GM21515 (cell line): ENCODE results near the gene ALG10B.
A peak's percentile ranks its signal among the peaks of the same experiment; 100 is the strongest.
"Not testable (repeated sequence)": the region's sequence is repeated elsewhere in the genome, so short reads cannot be mapped to it uniquely, and the experiment has no call there.

Experiments used
- ATAC-seq: cut with Tn5 transposase; IDR thresholded peaks from one replicate; pipeline ENCODE4 v1.9.1; 2021; ENCODE audit not compliant: unreplicated experiment

The ALG10B gene

DNA sequence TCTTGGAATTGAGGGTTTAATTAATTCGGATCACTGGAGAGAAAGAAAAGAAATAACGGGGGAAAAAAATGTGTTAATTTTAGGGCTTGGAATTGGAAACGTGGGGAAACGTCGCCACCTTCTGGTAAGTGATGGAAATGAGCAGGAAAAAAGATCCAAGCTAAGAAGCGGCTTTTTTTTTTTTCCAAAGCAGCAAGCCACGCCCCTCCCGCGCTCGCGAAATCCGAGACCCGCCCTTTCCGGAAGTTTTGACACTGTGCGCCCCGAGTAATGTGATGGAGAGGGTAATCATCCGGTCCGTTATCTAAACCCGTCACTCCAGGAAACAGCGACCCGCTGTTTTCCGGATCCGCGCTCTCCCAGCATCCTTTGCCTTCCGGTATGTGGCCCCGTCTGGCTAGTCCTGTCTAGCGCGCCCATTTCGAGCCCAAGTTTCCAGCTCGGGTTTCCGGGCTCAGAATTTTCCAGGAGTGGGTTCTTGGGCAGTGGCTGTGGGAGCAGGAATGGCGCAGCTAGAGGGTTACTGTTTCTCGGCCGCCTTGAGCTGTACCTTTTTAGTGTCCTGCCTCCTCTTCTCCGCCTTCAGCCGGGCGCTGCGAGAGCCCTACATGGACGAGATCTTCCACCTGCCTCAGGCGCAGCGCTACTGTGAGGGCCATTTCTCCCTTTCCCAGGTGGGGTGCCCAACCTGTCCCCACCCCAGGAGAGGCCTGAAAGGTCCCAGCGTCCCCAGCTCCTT, at the start of gene ALG10B:
Gene ALG10B, plus strand, starts transcription at position 384 of the 739 bp plus-strand sequence. Its CDS starts 120 bp downstream, at position 504.
- ATAC-seq, result peak; percentile 100

- no peak for ATAC-seq
Measured at GRCh38 chr12:38268612-38269011, 48.0 kb upstream of the ALG10B start.

GRCh38 chr12:38269897-38270296, 46.7 kb upstream of the ALG10B start:
- ATAC-seq, result no peak

DNA sequence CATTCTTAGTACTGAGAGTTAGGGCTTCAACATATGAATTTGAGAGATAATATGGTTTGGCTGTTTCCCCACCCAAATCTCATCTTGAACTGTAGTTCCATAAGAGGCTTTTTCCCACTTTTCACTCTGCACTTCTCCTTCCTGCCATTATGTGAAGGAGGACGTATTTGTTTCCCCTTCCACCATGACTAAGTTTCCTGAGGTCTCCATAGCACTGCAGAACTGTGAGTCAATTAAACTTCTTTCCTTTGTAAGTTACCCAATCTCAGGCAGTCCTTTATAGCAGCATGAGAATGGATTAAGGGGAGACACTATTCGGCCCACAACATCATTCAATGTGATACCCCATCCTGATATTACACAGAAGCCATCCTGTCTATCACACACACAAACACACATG, 36.8 kb upstream of the ALG10B start:
- no peak for ATAC-seq

DNA sequence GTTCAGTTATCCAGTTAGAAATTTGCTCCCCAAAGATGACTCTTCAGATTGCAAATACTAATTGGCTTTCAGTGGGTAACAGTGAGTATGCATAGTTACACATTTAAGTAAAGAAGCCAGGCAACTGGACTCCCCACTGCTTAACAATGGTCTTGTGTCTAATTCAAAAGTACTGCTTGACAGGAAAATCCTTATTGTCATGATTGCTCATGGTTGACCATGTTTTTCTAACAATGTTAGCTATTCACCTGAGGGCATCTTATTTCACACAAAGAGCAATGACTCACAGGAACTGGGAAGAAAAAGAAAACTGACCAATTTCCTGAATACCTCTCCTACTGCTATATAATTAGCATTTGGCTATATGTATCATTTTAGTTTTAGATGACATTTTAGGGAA, 33.7 kb upstream of the ALG10B start:
- no peak for ATAC-seq

DNA sequence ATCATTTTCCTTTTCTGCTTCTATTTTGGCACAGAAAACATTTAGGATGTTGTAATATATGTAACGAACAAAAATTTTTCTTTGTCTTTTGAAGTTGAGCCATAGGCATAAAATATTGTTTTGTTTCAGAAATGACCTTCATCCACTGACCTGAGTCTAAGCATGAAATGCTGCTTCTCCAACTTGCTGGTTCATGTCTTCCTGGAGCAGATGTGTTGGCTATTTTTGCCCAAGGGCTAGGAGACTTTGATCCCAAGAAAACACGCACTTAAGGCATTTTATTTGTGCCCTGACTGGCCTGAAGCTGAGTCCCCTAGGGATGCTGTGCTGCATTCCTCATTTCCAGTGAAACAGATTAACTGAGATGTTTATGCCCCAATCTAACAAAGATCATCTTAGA, 27.2 kb upstream of the ALG10B start:
- ATAC-seq, result no peak

DNA sequence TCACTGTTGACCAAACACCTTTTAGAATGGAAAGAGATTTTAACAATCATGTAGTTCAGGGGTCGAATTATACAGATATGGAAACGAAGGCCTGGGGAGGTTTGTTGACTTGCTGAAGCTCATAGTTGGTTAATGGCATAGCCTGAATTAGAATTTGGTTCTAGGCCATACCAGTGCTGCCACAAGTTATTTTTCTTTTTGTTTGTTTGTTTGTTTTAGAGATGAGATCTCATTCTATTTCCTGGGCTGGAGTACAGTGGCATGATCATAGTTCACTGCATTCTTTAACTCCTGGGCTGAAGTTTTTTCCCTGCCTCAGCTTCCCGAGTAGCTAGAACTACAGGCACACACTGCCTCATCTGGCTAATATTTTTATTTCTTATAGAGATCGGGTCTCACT, 25.4 kb upstream of the ALG10B start:
- ATAC-seq, result no peak

GRCh38 chr12:38302972-38303371, 13.6 kb upstream of the ALG10B start:
- not testable (repeated sequence) for ATAC-seq

DNA sequence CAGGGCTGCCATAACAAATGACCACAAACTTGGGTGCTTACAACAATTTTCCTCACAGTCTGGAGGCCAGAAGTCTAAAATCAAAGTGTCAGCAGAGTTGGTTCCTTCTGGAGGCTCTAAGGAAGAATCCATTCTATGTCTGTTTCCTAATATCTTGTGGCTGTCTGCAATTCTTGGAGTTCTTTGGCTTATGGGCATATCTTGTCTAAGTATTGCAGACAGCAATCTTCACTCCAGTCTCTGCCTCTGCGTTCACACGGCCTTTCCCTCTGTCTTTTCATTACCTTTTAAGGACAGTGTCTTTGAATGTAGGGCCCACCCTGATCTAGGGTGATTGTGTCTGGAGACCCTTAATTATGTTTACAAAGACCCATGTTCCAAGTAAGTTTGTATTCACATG, 5.4 kb downstream of the ALG10B start:
- ATAC-seq, result not testable (repeated sequence)

DNA sequence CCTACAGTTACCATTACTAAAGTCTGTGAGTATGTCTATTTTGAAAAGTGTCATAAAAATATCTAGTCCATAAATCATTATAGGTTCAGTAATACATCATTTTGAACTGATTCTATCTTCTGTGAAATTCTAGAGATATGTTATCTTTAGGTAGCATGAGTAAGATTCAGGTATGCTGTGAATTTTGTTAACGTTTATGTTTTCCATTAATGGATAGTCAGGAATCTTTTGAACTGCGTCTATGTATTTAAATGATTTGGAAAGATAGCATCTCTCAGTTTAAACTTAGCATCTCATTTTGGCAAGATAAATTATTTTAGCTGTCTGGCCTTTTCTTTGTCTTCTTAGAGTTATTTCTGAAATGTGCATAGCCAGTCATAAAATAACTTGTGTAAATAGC, 8.3 kb downstream of the ALG10B start:
- no peak for ATAC-seq

DNA sequence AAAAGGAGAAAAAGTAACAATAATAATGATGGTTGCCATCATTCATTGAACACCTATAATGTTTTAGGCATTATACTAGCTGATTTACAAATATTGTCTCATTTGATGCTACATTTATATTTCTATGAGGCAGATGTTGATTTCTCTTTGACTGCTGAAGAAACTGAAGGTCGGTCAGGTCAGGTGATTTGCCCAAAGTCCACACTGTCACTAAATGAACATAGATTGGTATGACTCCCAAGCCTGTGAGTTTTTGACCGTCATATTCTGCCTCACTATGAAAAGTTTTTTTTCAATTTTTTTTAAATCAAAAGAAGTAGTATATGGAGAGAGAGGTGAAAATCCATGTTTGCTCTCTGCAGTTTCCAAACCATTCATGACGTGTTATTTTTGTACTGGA, 10.8 kb downstream of the ALG10B start:
- no peak for ATAC-seq

DNA sequence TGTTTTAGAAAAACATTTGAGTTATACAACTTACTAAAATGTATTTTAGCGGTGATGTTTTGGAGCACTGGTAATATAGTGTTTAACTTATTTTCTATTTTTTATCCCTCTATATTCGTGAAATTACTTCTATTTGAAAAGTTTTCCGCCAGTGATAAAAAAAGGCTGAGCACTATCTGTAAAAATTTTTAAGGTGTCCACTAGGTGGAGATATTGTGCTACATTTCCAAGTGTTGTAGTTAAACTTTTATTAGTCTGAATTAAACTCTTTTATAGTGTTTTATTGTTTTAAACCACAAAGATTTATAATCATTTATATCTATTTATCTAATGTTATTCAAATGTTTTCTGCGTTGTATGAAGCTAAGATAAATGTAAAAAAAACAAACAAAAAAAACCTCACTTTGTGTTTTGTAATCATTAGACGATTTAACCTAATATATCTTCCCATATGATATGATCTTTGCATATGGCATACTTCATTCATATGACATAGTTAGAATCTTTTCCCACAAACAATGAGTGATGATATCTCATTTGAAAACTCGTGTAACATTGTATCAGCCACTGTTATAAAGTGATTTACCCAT, 11.8 kb downstream of the ALG10B start:
- no peak for ATAC-seq

- not testable (repeated sequence) for ATAC-seq
Measured at GRCh38 chr12:38330414-38330813, 13.8 kb downstream of the ALG10B start.

DNA sequence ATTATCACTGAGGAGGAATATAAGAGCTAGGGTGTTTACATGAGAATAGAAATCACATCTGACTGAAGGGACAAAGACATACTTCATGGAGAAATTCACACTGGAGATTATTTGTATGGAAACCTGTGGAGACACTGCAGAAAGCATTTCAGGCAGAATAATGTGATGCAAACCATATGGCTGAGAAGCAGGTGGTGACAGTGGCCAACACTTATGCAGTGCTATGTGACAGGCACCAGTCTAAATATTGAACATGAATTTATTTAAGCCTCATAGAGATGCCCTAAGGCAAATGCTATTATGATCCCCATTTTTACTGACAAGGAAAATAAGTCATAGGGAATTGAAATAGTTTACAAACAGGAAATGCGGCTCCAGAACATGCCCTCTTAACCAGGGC, 16.2 kb downstream of the ALG10B start:
- ATAC-seq, result no peak

GRCh38 chr12:38342444-38342843, 25.9 kb downstream of the ALG10B start:
- no peak for ATAC-seq

GRCh38 chr12:38343256-38343655, 26.7 kb downstream of the ALG10B start:
- ATAC-seq, result not testable (repeated sequence)

GRCh38 chr12:38343916-38344315, 27.3 kb downstream of the ALG10B start:
- ATAC-seq, result not testable (repeated sequence)

- ATAC-seq, result peak; percentile 99
Measured at GRCh38 chr12:38350342-38351174, 34.0 kb downstream of the ALG10B start.

DNA sequence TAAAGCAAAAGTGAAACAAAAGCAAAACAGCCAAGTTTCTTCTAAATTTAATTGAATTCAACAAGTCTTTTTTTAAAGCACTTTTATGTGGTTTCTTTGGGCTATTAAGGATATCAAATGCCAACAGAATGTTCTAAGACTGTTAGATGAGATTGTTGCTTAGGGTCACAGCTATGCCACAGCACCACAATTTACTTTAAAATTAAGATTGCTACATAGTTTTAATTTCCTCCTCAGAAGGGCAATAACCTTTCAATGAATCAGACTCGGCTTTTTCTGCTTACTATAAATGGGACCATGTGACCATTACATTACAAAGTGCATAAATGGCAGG, 34.6 kb downstream of the ALG10B start:
- peak; percentile 9 for ATAC-seq

- no peak for ATAC-seq
Measured at GRCh38 chr12:38367506-38367905, 50.9 kb downstream of the ALG10B start.

GRCh38 chr12:38370311-38370710, 53.7 kb downstream of the ALG10B start:
- ATAC-seq, result no peak

- no peak for ATAC-seq
Measured at GRCh38 chr12:38373784-38374183, 57.2 kb downstream of the ALG10B start.
